OCI-LY1 (cell line): ENCODE measurements around the gene HIRA.

Experiments used
- H2AFZ ChIP-seq: fragments of 200-600 bp; sonication (generic), shearing (Covaris generic); 2 replicates; pipeline ENCODE4 v1.6.0; 2014; ENCODE audit warnings: antibody characterized with exemption, mild to moderate bottlenecking, low read length
- H3F3A ChIP-seq: fragments of 200-600 bp; sonication (generic), shearing (Covaris generic); 2 replicates; pipeline ENCODE4 v1.6.0; 2014; ENCODE audit warnings: mild to moderate bottlenecking, antibody characterized with exemption, low read length, moderate library complexity; ENCODE audit not compliant: insufficient read depth
- H3K27ac ChIP-seq: fragments of 200-600 bp; sonication (generic); 2 replicates; pipeline ENCODE4 v1.5.1; 2014; ENCODE audit warnings: low read length, mixed run types, mild to moderate bottlenecking, low read depth; ENCODE audit not compliant: poor library complexity, severe bottlenecking
- H3K27me3 ChIP-seq: fragments of 200-600 bp; sonication (generic); 2 replicates; pipeline ENCODE4 v1.6.0; 2014; ENCODE audit warnings: antibody characterized with exemption, mild to moderate bottlenecking, low read length, moderate library complexity; ENCODE audit not compliant: insufficient read depth
- H3K36me3 ChIP-seq: fragments of 200-600 bp; sonication (generic); 2 replicates; pipeline ENCODE4 v1.6.1; 2014; ENCODE audit warnings: mild to moderate bottlenecking, antibody characterized with exemption, low read length, moderate library complexity, mixed read lengths; ENCODE audit not compliant: insufficient read depth
- H3K4me1 ChIP-seq: fragments of 200-600 bp; sonication (generic); 2 replicates; pipeline ENCODE4 v1.5.1; 2014; ENCODE audit warnings: mild to moderate bottlenecking, low read length, moderate library complexity; ENCODE audit not compliant: insufficient read depth, severe bottlenecking
- H3K4me2 ChIP-seq: fragments of 200-600 bp; sonication (generic), shearing (Covaris generic); 2 replicates; pipeline ENCODE4 v1.6.1; 2014; ENCODE audit warnings: low read length
- H3K4me3 ChIP-seq: fragments of 200-600 bp; sonication (generic); 2 replicates; pipeline ENCODE4 v1.5.1; 2014; ENCODE audit warnings: low read length, low read depth, mild to moderate bottlenecking, mixed read lengths; ENCODE audit not compliant: poor library complexity, severe bottlenecking
- H3K79me2 ChIP-seq: fragments of 200-600 bp; shearing (Covaris generic); 2 replicates; pipeline ENCODE4 v1.6.1; 2016; ENCODE audit warnings: mixed run types, low read length, mixed read lengths; ENCODE audit not compliant: insufficient read depth
- H3K9ac ChIP-seq: fragments of 200-600 bp; sonication (generic), shearing (Covaris generic); 2 replicates; pipeline ENCODE4 v1.6.1; 2014; ENCODE audit warnings: mild to moderate bottlenecking, low read length, mixed read lengths
- H3K9me2 ChIP-seq: fragments of 200-600 bp; sonication (generic), shearing (Covaris generic); 2 replicates; pipeline ENCODE4 v1.6.1; 2014; ENCODE audit warnings: low read depth, mild to moderate bottlenecking, low read length, mixed read lengths
- H3K9me3 ChIP-seq: fragments of 200-600 bp; shearing (Covaris generic); 2 replicates; pipeline ENCODE4 v1.6.1; 2014; ENCODE audit warnings: low read length, mixed read lengths
- H4K20me1 ChIP-seq: fragments of 200-600 bp; sonication (generic), shearing (Covaris generic); 2 replicates; pipeline ENCODE4 v1.6.0; 2016; ENCODE audit warnings: mild to moderate bottlenecking, low read length; ENCODE audit not compliant: insufficient read depth
- CTCF ChIP-seq: fragments of 200-600 bp; sonication (generic), shearing (Covaris generic); IDR thresholded peaks from 2 replicates; pipeline ENCODE4 v1.5.1; 2017; ENCODE audit warnings: mild to moderate bottlenecking, antibody characterized with exemption, low read length, moderate library complexity, mixed read lengths
- EZH2 ChIP-seq: fragments of 200-600 bp; sonication (generic), shearing (Covaris generic); IDR thresholded peaks from 2 replicates; pipeline ENCODE4 v1.8.0; 2017; ENCODE audit warnings: borderline replicate concordance, mixed run types, mild to moderate bottlenecking, antibody characterized with exemption, low read length, moderate library complexity, mixed read lengths

The HIRA gene

DNA sequence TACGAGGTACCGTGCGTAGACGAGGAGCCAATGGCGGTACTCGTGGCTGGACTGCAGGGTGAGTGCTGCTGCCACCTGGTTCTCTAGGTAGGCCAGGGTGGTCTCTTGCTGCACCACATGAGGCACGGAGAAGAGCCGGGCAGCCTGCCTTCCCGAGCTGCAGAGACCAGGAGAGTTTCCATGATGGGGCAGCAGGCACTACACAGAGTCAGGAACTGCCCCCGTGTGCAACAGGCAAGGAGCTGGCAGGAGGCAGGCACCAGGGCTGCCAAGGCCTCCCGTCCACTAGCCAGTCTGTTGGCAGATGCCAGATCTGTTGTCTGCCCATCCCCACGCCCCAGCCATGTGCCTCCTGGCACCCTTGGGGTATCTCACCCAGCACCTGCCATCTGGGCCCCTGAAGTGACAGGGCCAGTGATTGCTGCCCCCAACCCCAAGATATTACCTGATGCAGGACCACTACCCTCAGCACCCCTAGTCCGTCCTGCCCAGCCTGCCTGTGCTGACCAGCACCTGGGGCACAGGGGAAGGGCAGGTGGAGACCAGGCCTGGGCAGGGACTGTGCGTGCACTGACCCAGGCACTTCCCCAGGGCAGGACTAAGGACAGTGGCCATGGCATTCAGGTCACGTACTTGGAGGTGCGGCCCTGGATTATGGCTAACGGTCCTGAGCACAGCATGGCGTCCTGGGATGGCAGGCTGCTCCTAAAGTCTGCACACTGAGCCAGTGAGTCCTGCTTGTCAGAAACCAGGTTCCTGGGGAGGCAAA lies 78.0 kb downstream of the HIRA start:
- Histone ChIP-seq H3K36me3 (peaks cover 91% of the 10 kb centered on the region), H3K4me1 (no peaks in the 10 kb centered on the region), H4K20me1 (no peaks in the 10 kb centered on the region), H3F3A (no peaks in the 10 kb centered on the region), H3K9me3 (no peaks in the 10 kb centered on the region), H3K79me2 (no peaks in the 10 kb centered on the region), H3K9ac (no peak overlapping the region), H3K9me2 (no peaks in the 10 kb centered on the region), H2AFZ (no peak overlapping the region), H3K4me3 (no peak overlapping the region), H3K27ac (no peak overlapping the region), H3K27me3 (no peaks in the 10 kb centered on the region), H3K4me2 (no peak overlapping the region)
- no peak for TF ChIP-seq CTCF
- TF ChIP-seq EZH2: no peak

DNA sequence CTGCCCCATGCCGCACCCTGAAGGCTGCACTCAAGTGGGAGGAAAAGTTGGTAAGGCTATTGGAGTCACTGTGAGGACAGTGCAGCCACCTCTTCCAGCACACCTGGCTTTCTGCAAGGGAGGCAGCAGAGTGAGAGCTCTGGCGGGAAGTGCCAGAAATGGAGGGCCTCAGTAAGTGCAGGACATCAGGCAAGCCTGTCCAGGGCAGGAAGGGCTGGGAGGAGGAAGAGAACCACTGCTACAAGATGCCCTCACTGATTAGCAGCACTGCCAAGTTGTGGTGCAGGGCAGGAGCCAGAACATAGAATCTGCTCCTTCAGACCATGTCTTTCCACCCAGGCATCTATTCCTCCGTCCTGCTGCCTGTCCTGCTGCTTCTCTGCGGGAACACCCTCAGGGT lies 78.8 kb downstream of the HIRA start:
- no peak overlapping the region for H3K4me2 ChIP-seq
- H3K4me3 ChIP-seq: no peak overlapping the region
- H4K20me1 ChIP-seq: no peaks in the 10 kb centered on the region
- H3K4me1 ChIP-seq: no peaks in the 10 kb centered on the region
- H3K9me2 ChIP-seq: no peaks in the 10 kb centered on the region
- no peak for TF ChIP-seq EZH2
- TF ChIP-seq CTCF: no peak
- H3K36me3 ChIP-seq: peaks cover 89% of the 10 kb centered on the region
- no peaks in the 10 kb centered on the region for H3F3A ChIP-seq
- H2AFZ ChIP-seq: no peak overlapping the region
- H3K27me3 ChIP-seq: no peaks in the 10 kb centered on the region
- H3K79me2 ChIP-seq: no peaks in the 10 kb centered on the region
- H3K9me3 ChIP-seq: no peaks in the 10 kb centered on the region
- no peak overlapping the region for H3K9ac ChIP-seq
- H3K27ac ChIP-seq: no peak overlapping the region

- no peaks in the 10 kb centered on the region for H3K79me2 ChIP-seq
- TF ChIP-seq CTCF (no peak), EZH2 (no peak)
- no peaks in the 10 kb centered on the region for H3K4me1 ChIP-seq
- no peaks in the 10 kb centered on the region for H3F3A ChIP-seq
- peaks cover 89% of the 10 kb centered on the region for H3K36me3 ChIP-seq
- no peaks in the 10 kb centered on the region for H3K9me3 ChIP-seq
- H3K9ac ChIP-seq: no peak overlapping the region
- H4K20me1 ChIP-seq: no peaks in the 10 kb centered on the region
- H3K27ac ChIP-seq: no peak overlapping the region
- H3K4me2 ChIP-seq: no peak overlapping the region
- no peak overlapping the region for H2AFZ ChIP-seq
- no peak overlapping the region for H3K4me3 ChIP-seq
- no peaks in the 10 kb centered on the region for H3K9me2 ChIP-seq
- H3K27me3 ChIP-seq: no peaks in the 10 kb centered on the region
These were observed 79.3 kb downstream of the HIRA start for GRCh38 chr22:19352217-19352616.
